Globus pallidus (tissue), 1 donor: Measurements from ENCODE around the gene TUT7.
A peak's percentile ranks its signal among the peaks of the same experiment; 100 is the strongest.
"Not testable (repeated sequence)": the region's sequence is repeated elsewhere in the genome, so short reads cannot be mapped to it uniquely, and the experiment has no call there.

Experiments
- DNase-seq: peaks from one replicate; pipeline ENCODE4 v3.0.0-alpha.2; 2015; ENCODE audit warnings: low spot score

Gene TUT7

GRCh38 chr9:86300701-86301100, 53.5 kb downstream of the TUT7 start:
- DNase-seq = no peak

- DNase-seq = no peak
Measured at GRCh38 chr9:86298873-86299272, 55.3 kb downstream of the TUT7 start.

GRCh38 chr9:86290341-86290740, 63.9 kb downstream of the TUT7 start:
- not testable (repeated sequence) for DNase-seq

GRCh38 chr9:86288499-86289198, 65.6 kb downstream of the TUT7 start:
- no peak for DNase-seq

- no peak for DNase-seq
Measured at GRCh38 chr9:86287013-86287412, 67.2 kb downstream of the TUT7 start.

- no peak for DNase-seq
Measured at GRCh38 chr9:86286278-86286677, 67.9 kb downstream of the TUT7 start.

- no peak for DNase-seq
Measured at GRCh38 chr9:86285261-86285660, 68.9 kb downstream of the TUT7 start.

- DNase-seq = no peak
Measured at GRCh38 chr9:86282979-86283535, 71.2 kb downstream of the TUT7 start.

GRCh38 chr9:86282077-86282978, 71.9 kb downstream of the TUT7 start, which contains the start of gene ISCA1:
ISCA1 (minus strand) TSS chr9:86282538; CDS start chr9:86282458, 80 bp downstream.
- DNase-seq = peak; percentile 93

- no peak for DNase-seq
Measured at GRCh38 chr9:86281593-86282076, 72.6 kb downstream of the TUT7 start.

- DNase-seq = no peak
Measured at GRCh38 chr9:86280580-86280979, 73.6 kb downstream of the TUT7 start.

- no peak for DNase-seq
Measured at GRCh38 chr9:86279839-86280238, 74.4 kb downstream of the TUT7 start.

GRCh38 chr9:86277072-86277471, 77.1 kb downstream of the TUT7 start:
- no peak for DNase-seq

GRCh38 chr9:86275962-86276361, 78.2 kb downstream of the TUT7 start:
- DNase-seq = no peak

- DNase-seq = no peak
Measured at GRCh38 chr9:86274821-86275643, 79.2 kb downstream of the TUT7 start.

- no peak for DNase-seq
Measured at GRCh38 chr9:86272221-86272620, 82.0 kb downstream of the TUT7 start.

GRCh38 chr9:86263876-86264275, 90.3 kb downstream of the TUT7 start:
- no peak for DNase-seq

- no peak for DNase-seq
Measured at GRCh38 chr9:86262492-86262891, 91.7 kb downstream of the TUT7 start.

GRCh38 chr9:86259557-86259956, 94.7 kb downstream of the TUT7 start, which contains the start of gene C9orf153:
C9orf153 (minus strand) TSS chr9:86259657; CDS start chr9:86229603, 30,054 bp downstream.
- no peak for DNase-seq

- no peak for DNase-seq
Measured at GRCh38 chr9:86257391-86257790, 96.8 kb downstream of the TUT7 start.

GRCh38 chr9:86256653-86257052, 97.6 kb downstream of the TUT7 start:
- DNase-seq = no peak

- no peak for DNase-seq
Measured at GRCh38 chr9:86253577-86253976, 100.6 kb downstream of the TUT7 start.
